ENCODE measurements around the gene EFCAB8.

The EFCAB8 gene

DNA sequence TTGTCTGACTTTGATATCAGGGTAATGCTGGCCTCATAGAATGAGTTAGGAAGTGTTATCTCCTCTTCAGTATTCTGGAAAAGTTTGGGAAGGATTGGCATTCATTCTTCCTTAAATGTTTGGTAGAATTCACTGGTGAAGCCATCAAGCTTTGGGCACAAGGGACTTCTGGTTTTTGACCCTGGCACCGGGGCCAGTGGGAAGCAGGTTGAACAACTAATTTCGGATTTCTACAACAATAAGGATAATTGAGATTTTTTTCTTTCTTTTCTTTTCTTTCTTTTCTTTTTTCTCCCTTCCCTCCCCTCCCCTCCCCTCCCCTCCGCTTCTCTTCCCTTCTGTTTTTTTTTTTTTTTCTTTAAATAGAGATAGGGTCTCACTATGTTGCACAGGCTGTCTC lies 70.4 kb downstream of the EFCAB8 start (continued):
- TF ChIP-seq, protein P1, sequence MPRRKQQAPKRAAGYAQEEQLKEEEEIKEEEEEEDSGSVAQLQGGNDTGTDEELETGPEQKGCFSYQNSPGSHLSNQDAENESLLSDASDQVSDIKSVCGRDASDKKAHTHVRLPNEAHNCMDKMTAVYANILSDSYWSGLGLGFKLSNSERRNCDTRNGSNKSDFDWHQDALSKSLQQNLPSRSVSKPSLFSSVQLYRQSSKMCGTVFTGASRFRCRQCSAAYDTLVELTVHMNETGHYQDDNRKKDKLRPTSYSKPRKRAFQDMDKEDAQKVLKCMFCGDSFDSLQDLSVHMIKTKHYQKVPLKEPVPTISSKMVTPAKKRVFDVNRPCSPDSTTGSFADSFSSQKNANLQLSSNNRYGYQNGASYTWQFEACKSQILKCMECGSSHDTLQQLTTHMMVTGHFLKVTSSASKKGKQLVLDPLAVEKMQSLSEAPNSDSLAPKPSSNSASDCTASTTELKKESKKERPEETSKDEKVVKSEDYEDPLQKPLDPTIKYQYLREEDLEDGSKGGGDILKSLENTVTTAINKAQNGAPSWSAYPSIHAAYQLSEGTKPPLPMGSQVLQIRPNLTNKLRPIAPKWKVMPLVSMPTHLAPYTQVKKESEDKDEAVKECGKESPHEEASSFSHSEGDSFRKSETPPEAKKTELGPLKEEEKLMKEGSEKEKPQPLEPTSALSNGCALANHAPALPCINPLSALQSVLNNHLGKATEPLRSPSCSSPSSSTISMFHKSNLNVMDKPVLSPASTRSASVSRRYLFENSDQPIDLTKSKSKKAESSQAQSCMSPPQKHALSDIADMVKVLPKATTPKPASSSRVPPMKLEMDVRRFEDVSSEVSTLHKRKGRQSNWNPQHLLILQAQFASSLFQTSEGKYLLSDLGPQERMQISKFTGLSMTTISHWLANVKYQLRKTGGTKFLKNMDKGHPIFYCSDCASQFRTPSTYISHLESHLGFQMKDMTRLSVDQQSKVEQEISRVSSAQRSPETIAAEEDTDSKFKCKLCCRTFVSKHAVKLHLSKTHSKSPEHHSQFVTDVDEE (CRISPR knock-in tag; IDR thresholded peaks at IDR 0.05): no peak
- TF ChIP-seq RARB (CRISPR knock-in tag; IDR thresholded peaks at IDR 0.05): no peak
- TF ChIP-seq BACH2 (CRISPR knock-in tag; IDR thresholded peaks at IDR 0.05; ENCODE audit: borderline replicate concordance): no peak

DNA sequence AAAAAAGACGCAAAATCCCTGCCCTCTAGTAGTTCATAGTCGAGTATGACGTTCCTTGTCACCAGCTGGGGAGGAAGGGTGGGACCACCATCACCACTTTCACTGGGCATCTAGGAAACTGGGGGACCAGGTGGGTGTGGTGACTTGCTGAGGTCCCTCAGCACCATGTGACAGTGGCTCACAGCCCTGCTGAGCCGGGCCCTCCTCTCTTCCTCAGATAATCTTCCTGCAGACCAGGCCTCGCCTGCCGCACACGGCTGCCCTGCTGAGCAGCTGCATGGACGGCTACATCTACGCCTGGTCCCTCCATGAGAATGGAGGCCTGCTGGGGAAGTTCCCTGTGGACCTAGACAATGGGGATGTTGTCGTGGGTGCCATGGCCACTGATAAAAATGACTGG lies 71.5 kb downstream of the EFCAB8 start:
- ATAC-seq: no peak
- no peak for TF ChIP-seq ZNF8 (CRISPR knock-in tag; IDR thresholded peaks at IDR 0.05)
- TF ChIP-seq BACH2 (CRISPR knock-in tag; IDR thresholded peaks at IDR 0.05; ENCODE audit: borderline replicate concordance): no peak
- TF ChIP-seq CSRNP3 (CRISPR knock-in tag; IDR thresholded peaks at IDR 0.05): no peak
- no peak for TF ChIP-seq RARB (CRISPR knock-in tag; IDR thresholded peaks at IDR 0.05)
- TF ChIP-seq SNAI2 (CRISPR knock-in tag; IDR thresholded peaks at IDR 0.05): no peak
- TF ChIP-seq CSDC2 (CRISPR knock-in tag; IDR thresholded peaks at IDR 0.05): no peak
- TF ChIP-seq POU6F1 (CRISPR knock-in tag; IDR thresholded peaks at IDR 0.05; ENCODE audit: borderline replicate concordance, low read depth): no peak
- TF ChIP-seq ISL1 (CRISPR knock-in tag; IDR thresholded peaks at IDR 0.05): no peak
- TF ChIP-seq TOX (CRISPR knock-in tag; IDR thresholded peaks at IDR 0.05; ENCODE audit: borderline replicate concordance): no peak

DNA sequence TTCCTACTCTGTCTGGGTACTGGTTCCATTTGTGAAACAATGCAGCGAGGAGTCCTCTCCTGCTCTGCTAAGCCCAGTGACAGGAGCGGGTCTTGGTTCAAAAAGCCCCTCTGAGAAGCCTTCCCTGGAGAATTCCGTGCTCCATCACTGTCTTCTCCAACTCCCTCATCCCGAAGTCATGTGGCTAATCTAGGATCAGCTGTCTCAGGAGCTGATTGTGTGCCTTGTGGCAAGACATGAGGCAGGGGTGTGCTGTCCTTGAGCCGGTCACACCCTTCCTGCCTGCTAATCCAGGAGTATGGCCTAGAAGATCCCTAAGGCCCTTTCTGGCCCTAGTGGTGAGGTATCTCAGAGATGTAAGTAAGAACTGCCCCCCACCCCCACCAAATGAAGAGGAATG lies 72.0 kb downstream of the EFCAB8 start:
- no peak for ATAC-seq
- no peak for TF ChIP-seq ZC3H10 (CRISPR knock-in tag; IDR thresholded peaks at IDR 0.05)
- no peak for TF ChIP-seq POU6F1 (CRISPR knock-in tag; IDR thresholded peaks at IDR 0.05; ENCODE audit: borderline replicate concordance, low read depth)
- TF ChIP-seq TOX (CRISPR knock-in tag; IDR thresholded peaks at IDR 0.05; ENCODE audit: borderline replicate concordance): no peak

DNA sequence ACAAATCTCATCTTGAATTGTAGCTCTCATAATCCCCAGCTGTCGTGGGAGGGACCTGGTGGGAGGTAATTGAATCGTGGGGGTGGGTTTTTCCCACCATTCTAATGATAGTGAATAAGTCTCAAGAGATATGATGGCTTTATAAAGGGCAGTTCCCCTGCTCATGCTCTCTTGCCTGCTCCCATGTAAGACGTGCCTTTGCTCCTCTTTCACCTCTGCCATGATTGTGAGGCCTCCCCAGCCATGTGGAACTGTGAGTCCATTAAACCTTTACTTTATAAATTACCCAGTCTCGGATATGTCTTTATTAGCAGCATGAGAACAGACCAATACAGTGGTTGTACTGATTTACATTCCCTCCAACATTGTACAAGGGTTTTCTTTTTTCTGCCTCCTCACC lies 75.9 kb downstream of the EFCAB8 start:
- ATAC-seq: no peak
- TF ChIP-seq ZNF8 (CRISPR knock-in tag; IDR thresholded peaks at IDR 0.05): no peak
- no peak for TF ChIP-seq ZFP30 (CRISPR knock-in tag; IDR thresholded peaks at IDR 0.05)
- no peak for TF ChIP-seq ARNTL (CRISPR knock-in tag; IDR thresholded peaks at IDR 0.05; ENCODE audit: borderline replicate concordance, low read depth)
- no peak for TF ChIP-seq ZNF70 (CRISPR knock-in tag; IDR thresholded peaks at IDR 0.05)
- no peak for TF ChIP-seq ESRRG (CRISPR knock-in tag; IDR thresholded peaks at IDR 0.05)
- TF ChIP-seq ZNF565 (CRISPR knock-in tag; conservative IDR thresholded peaks at IDR 0.05; ENCODE audit: low read depth): no peak

- TF ChIP-seq ARNTL (CRISPR knock-in tag; IDR thresholded peaks at IDR 0.05; ENCODE audit: borderline replicate concordance, low read depth): no peak
- no peak for TF ChIP-seq TCF4 (CRISPR knock-in tag; IDR thresholded peaks at IDR 0.05; ENCODE audit: borderline replicate concordance)
- no peak for TF ChIP-seq PPARA (CRISPR knock-in tag; IDR thresholded peaks at IDR 0.05; ENCODE audit: borderline replicate concordance)
- no peak for TF ChIP-seq CSRNP3 (CRISPR knock-in tag; IDR thresholded peaks at IDR 0.05)
- no peak for TF ChIP-seq ZNF565 (CRISPR knock-in tag; conservative IDR thresholded peaks at IDR 0.05; ENCODE audit: low read depth)
- no peak for TF ChIP-seq SNAI2 (CRISPR knock-in tag; IDR thresholded peaks at IDR 0.05)
- ATAC-seq: no peak
Measured at GRCh38 chr20:32941155-32941885, 82.6 kb downstream of the EFCAB8 start.

Measured in SK-N-SH treated with all-trans-retinoic acid at 6 μM for 48 hours (cell line).